Activated CD4-positive, alpha-beta T cell treated with anti-CD3 and anti-CD28 coated beads, Interleukin-2, amount 10 ng/mL, durations not matched to agents 7 days and 5 days (primary cell): ENCODE measurements around the gene LCE1D. TPM values are rescaled to one million over a fixed set of nuclear protein-coding genes. Genes with fewer than 3 reads are reported as not detected.

Experiments
- CTCF ChIA-PET: fragments of 350-600 bp; sonication (Branson Sonifier 250); formaldehyde crosslinking; loops from one replicate; lab custom pipeline; 2021; ENCODE audit warnings: antibody characterized with exemption; lab: Charles Lee
- POLR2A ChIA-PET: fragments of 350-600 bp; sonication (Branson Sonifier 250); formaldehyde crosslinking; loops from one replicate; lab custom pipeline; 2021; ENCODE audit warnings: antibody characterized with exemption; lab: Charles Lee
- DNase-seq: peaks from one replicate; pipeline ENCODE4 v3.0.0-alpha.2; 2020
- H3K27ac Mint-ChIP-seq: one replicate; pipeline ENCODE4 v1.8.0; 2021; ENCODE audit warnings: mild to moderate bottlenecking, moderate library complexity, mixed read lengths
- H3K27me3 Mint-ChIP-seq: one replicate; pipeline ENCODE4 v1.8.0; 2021; ENCODE audit warnings: mixed read lengths
- H3K36me3 Mint-ChIP-seq: one replicate; pipeline ENCODE4 v1.8.0; 2021; ENCODE audit warnings: low read depth, mixed read lengths
- H3K4me1 Mint-ChIP-seq: one replicate; pipeline ENCODE4 v1.8.0; 2021; ENCODE audit warnings: mixed read lengths
- H3K4me3 Mint-ChIP-seq: one replicate; pipeline ENCODE4 v1.8.0; 2021; ENCODE audit warnings: mild to moderate bottlenecking, moderate library complexity, mixed read lengths
- H3K9me3 Mint-ChIP-seq: one replicate; pipeline ENCODE4 v1.8.0; 2021; ENCODE audit warnings: mixed read lengths
- total RNA-seq, 2 experiments: library from RNA; stranded (reverse); gene quantifications; one replicate each; pipeline ENCODE4 v1.2.3, GENCODE V29; 2021

Gene LCE1D
- total RNA-seq, 2 experiments from 2014 or later = not detected

DNA sequence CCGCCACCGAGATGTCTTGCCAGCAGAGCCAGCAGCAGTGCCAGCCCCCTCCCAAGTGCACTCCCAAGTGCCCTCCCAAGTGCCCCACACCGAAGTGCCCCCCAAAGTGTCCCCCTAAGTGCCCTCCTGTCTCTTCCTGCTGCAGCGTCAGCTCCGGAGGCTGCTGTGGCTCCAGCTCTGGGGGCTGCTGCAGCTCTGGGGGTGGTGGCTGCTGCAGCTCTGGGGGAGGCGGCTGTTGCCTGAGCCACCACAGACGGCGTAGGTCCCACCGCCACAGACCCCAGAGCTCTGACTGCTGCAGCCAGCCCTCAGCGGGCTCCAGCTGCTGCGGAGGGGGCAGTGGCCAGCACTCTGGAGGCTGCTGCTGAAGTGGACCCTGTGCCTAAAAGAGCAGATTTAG, 20.2 kb upstream of the LCE1D start:
- no peak for DNase-seq
- no peaks in the 10 kb centered on the region for H3K4me1 Mint-ChIP-seq
- H3K27ac Mint-ChIP-seq = no peak overlapping the region
- POLR2A ChIA-PET = no interaction called here
- CTCF ChIA-PET = no interaction called here
- peaks cover 10% of the 10 kb centered on the region for H3K27me3 Mint-ChIP-seq
- H3K9me3 Mint-ChIP-seq = no peaks in the 10 kb centered on the region
- no peak overlapping the region for H3K4me3 Mint-ChIP-seq
- no peaks in the 10 kb centered on the region for H3K36me3 Mint-ChIP-seq

DNA sequence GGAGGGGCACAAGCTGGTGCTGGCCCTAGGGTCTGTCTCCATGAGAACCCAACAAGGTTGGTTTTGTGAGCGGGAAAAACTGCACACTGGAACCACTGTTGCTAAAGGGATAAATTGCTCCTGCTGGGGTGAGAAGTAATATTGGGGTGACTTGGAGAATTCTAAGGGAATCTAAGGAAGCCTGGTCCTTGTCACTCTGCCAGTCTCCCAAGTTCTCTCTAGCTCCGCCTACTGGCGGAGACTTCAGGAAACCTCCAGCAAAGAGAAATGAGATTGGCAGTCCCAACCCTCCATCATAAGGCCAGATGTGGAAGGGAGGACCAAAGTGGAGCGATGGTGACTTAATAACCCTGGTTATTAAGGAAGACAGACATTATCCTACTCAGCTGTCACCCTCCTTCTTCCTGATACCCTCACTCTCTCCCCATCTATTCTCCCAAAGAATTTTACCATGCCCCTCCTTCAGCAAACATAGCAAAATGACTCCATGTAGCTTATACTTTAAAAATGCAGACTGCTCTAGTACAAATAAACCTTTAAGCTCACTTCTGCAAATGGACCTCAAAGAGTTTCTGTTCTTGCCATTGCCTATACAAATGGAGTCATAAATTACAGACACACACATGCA, 18.9 kb upstream of the LCE1D start:
- CTCF ChIA-PET = no interaction called here
- POLR2A ChIA-PET = no interaction called here
- no peak overlapping the region for H3K27ac Mint-ChIP-seq
- H3K27me3 Mint-ChIP-seq = peaks cover 8% of the 10 kb centered on the region
- H3K9me3 Mint-ChIP-seq = no peaks in the 10 kb centered on the region
- DNase-seq = no peak
- no peaks in the 10 kb centered on the region for H3K36me3 Mint-ChIP-seq
- H3K4me1 Mint-ChIP-seq = no peaks in the 10 kb centered on the region
- no peak overlapping the region for H3K4me3 Mint-ChIP-seq

DNA sequence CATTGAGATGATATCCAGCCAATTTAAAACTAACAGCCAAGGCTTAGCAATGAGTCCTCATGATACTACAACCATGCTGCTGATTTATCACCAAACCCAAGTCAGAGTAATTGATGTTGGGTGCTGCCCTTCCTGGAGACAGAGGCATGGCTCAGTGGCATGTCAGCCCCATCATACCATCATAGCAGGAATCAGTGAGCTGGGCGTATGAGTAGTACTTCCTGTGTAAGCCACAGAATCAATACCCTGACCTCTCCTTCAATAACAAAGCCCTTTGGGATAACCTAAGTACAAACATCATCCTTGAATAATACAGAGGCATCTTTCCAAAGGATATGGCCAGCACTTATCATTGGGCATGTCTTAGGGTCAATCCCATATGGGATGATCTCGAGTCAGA, 13.4 kb upstream of the LCE1D start:
- Mint-ChIP-seq H3K36me3 (no peaks in the 10 kb centered on the region), H3K27me3 (peaks cover 15% of the 10 kb centered on the region), H3K4me1 (no peaks in the 10 kb centered on the region), H3K4me3 (no peak overlapping the region), H3K9me3 (no peaks in the 10 kb centered on the region), H3K27ac (no peak overlapping the region)
- POLR2A ChIA-PET = no interaction called here
- DNase-seq = no peak
- CTCF ChIA-PET = no interaction called here

DNA sequence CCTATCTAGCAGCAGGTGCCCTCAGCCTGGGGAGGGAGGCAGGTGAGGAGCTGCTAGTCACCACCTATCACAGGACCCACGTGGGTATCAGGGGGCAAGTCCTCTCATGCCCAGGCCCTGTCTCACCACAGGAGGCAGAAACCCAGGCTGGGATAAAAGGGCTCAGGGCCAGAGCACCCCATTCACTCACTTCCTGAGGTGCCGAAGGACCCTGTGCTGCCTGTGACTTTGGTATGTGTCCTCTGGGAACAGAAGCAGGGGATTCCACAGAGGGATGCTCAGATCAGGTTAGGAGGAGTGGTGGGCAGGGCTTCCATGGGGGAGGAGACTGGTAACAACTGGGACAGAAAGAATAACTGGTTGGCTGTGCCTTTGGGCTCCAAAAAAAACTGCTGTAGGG, 10.4 kb upstream of the LCE1D start, which contains the start of gene LCE1E:
Gene LCE1E (plus strand): TSS at position 181 of the 400 bp plus-strand sequence. CDS start 1,043 bp downstream, outside the sequence.
- Mint-ChIP-seq H3K4me3 (no peak within 1 kb of the TSS), H3K36me3 (no peaks in the 10 kb centered on the region), H3K27ac (no peak within 1 kb of the TSS), H3K27me3 (peaks cover 13% of the 10 kb centered on the region), H3K9me3 (no peaks in the 10 kb centered on the region), H3K4me1 (no peaks in the 10 kb centered on the region)
- ChIA-PET CTCF (no interaction called here), POLR2A (no interaction called here)
- no peak for DNase-seq

DNA sequence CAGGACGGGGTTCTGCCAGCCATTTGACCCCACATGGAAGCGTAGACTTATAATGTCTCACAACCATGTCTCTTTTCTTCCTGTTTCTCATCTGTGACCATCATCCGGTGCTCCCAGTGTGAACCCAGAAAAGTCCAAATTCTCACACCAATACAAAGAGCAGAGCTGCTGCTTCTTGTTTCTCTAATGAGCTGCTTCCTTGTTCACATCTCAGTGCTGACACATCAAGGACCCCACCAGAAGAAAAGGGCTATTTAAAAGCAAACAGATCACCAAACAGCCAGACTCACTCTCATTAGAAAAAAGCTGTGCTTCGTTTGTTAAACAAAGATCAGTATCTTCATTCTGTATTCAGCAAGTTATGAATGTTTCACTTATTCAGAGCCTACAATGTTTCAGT, 835 bp upstream of the LCE1D start:
- Mint-ChIP-seq H3K4me3 (no peak overlapping the region), H3K4me1 (no peaks in the 10 kb centered on the region), H3K36me3 (no peaks in the 10 kb centered on the region), H3K27me3 (peaks cover 12% of the 10 kb centered on the region), H3K27ac (no peak overlapping the region), H3K9me3 (no peaks in the 10 kb centered on the region)
- CTCF ChIA-PET = no interaction called here
- no peak for DNase-seq
- POLR2A ChIA-PET = no interaction called here

DNA sequence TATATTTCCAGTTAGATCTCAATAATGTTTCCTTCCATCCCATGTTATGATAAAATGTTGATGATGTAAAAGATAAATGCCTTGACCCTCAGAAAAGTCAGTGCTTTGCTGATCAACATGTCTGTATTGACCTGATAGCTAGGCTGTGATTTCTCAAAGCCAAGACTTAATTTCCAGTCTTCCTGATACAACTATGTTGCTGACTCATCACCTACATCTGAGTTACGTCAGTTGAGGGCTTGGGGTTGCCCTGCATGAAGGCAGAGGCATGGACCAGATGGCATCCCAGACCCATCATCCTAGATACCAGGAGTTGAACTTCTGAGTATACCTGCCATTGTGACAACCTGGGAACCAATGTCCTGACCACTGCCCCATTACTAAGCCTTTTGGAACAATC, 4.8 kb downstream of the LCE1D start:
- Mint-ChIP-seq H3K4me3 (no peak overlapping the region), H3K4me1 (no peaks in the 10 kb centered on the region), H3K9me3 (no peaks in the 10 kb centered on the region), H3K27ac (no peak overlapping the region), H3K36me3 (no peaks in the 10 kb centered on the region), H3K27me3 (peaks cover 17% of the 10 kb centered on the region)
- POLR2A ChIA-PET = no interaction called here
- CTCF ChIA-PET = no interaction called here
- DNase-seq = no peak

DNA sequence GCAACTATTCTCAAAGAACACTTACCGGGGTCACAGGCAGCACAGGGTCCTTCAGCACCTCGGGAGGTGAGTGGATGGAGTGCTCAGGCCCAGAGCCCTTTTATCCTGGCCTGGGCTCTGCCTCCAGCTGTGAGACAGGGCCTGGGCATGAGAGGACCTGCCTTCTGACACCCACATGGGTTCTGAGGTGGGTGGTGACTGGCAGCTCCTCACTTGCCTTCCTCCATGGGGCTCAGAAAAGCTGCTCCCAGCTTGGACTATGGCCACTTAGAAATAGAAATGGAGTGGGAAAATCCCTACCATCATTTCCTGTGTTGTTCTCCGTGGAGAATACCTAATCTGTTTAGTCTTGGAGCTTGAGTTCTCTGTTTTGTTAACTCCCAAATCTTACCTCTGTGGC, 10.1 kb downstream of the LCE1D start, which contains the start of gene LCE1C:
Gene LCE1C (minus strand): TSS at position 76 of the 400 bp plus-strand sequence. CDS start 1,173 bp downstream, outside the sequence.
- no peak for DNase-seq
- Mint-ChIP-seq H3K4me1 (no peaks in the 10 kb centered on the region), H3K9me3 (no peaks in the 10 kb centered on the region), H3K36me3 (no peaks in the 10 kb centered on the region), H3K27me3 (peaks cover 7% of the 10 kb centered on the region), H3K27ac (no peak within 1 kb of the TSS), H3K4me3 (no peak within 1 kb of the TSS)
- CTCF ChIA-PET = no interaction called here
- POLR2A ChIA-PET = no interaction called here

DNA sequence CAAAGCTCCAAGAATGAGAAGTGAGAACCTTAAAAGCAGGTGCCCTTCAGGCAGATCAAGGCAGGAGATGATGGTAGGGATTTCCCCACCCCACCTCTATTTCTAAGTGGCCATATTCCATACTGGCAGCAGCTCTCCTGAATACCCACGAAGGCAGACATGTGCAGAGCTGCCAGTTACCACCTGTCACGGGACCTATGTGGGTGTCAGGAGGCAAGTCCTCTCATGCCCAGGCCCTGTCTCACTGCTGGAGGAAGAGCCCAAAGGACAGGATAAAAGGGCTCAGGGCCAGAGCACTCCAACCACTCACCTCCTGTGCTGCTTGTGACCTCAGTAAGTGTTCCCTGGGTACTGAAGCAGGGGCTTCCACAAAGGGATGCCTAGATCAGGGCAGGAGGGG, 14.5 kb downstream of the LCE1D start:
- no peaks in the 10 kb centered on the region for H3K9me3 Mint-ChIP-seq
- H3K27me3 Mint-ChIP-seq = peaks cover 7% of the 10 kb centered on the region
- H3K4me3 Mint-ChIP-seq = no peak overlapping the region
- ChIA-PET CTCF (no interaction called here), POLR2A (no interaction called here)
- H3K36me3 Mint-ChIP-seq = no peaks in the 10 kb centered on the region
- no peaks in the 10 kb centered on the region for H3K4me1 Mint-ChIP-seq
- H3K27ac Mint-ChIP-seq = no peak overlapping the region
- DNase-seq = no peak

DNA sequence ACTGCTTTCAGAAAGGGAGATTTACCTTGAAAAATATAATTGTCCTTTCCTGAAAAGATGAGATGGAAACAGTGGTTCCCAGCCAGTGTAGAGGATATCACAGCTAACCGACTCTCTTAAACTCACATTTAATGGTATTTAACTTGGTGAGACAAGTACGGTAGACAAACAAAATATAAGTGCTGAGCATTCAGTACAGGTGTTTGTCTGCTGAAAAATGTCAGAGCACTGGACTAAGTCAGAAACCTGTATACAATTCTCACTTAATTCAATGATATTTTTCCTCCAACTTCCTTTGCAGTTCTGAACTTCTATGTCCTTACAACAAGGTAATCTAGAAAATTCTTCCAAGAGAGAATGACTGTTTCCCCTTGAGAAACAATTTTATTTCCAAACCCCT, 15.2 kb downstream of the LCE1D start, which contains the start of gene LCE1B:
Gene LCE1B (plus strand): TSS at position 301 of the 400 bp plus-strand sequence. CDS start 476 bp downstream, outside the sequence.
- Mint-ChIP-seq H3K27me3 (peaks cover 7% of the 10 kb centered on the region), H3K9me3 (no peaks in the 10 kb centered on the region), H3K4me1 (no peaks in the 10 kb centered on the region), H3K36me3 (no peaks in the 10 kb centered on the region), H3K4me3 (no peak within 1 kb of the TSS), H3K27ac (no peak within 1 kb of the TSS)
- no peak for DNase-seq
- ChIA-PET POLR2A (no interaction called here), CTCF (no interaction called here)

DNA sequence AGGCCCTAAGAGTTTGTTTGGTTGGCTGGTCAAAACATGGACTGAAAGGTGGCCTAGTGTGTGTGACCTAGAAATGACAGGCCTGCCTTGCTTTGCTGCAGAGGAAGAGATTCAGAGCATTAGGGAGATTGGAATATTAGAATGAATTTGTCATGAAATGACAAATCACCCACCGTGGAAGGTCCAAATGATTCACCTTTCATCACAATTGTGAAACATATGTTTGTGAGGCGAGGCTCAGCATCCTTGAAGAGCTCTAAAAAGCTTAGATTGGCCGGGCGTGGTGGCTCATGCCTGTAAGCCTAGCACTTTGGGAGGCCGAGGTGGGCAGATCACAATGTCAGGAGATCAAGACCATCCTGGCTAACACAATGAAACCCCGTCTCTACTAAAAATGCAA, 20.8 kb downstream of the LCE1D start:
- Mint-ChIP-seq H3K4me3 (no peak overlapping the region), H3K27ac (no peak overlapping the region), H3K27me3 (no peaks in the 10 kb centered on the region), H3K36me3 (no peaks in the 10 kb centered on the region), H3K4me1 (no peaks in the 10 kb centered on the region), H3K9me3 (no peaks in the 10 kb centered on the region)
- ChIA-PET CTCF (no interaction called here), POLR2A (no interaction called here)
- no peak for DNase-seq

DNA sequence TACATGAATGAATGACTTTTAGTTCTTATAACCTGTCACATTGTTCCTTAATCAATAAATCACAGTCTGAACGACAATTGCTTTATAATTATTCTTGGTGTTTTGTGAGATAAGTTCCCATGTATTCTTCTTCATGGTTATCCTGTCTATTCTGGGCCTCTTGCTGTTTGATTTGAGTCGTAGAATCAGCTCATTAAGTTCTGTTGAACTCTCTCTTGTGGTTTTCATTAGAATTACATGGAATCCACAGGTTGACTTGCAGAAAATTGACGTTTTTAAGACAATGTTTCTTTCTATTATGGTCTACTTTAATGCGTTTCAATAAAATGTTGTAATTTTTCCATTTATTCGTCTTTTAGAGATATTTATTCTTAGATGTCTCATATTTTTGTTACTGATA, 26.8 kb downstream of the LCE1D start:
- CTCF ChIA-PET = no interaction called here

DNA sequence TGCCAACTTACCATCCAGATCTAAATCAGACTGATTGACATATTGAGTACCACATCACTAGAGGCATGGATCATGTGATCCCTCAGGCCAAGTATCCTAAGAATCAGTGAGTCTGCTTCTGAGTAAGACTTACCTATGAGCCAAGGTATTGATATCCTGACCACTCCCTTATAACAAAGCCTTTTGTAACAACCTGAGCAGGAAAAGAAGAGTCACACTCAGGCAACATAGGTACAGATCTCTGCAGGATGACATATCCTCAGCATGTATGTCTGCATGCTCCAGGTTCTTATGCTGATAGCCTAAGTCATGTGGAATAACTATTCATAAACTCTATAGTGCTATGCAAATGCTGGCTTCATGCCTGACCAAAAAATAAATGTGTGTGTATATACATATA, 28.4 kb downstream of the LCE1D start:
- no peak overlapping the region for H3K4me3 Mint-ChIP-seq
- H3K9me3 Mint-ChIP-seq = no peaks in the 10 kb centered on the region
- ChIA-PET CTCF (interaction anchor here (0.7 kb wide), 1 partner anchor 248 kb away, joined by 3 read pairs; no protein-coding TSS in a partner anchor), POLR2A (no interaction called here)
- no peaks in the 10 kb centered on the region for H3K36me3 Mint-ChIP-seq
- no peaks in the 10 kb centered on the region for H3K4me1 Mint-ChIP-seq
- H3K27ac Mint-ChIP-seq = no peak overlapping the region
- H3K27me3 Mint-ChIP-seq = peaks cover 16% of the 10 kb centered on the region
- no peak for DNase-seq

More for the DNA sequence above, 26.8 kb downstream of the LCE1D start:
- H3K9me3 Mint-ChIP-seq = no peaks in the 10 kb centered on the region
- POLR2A ChIA-PET = no interaction called here
- DNase-seq = no peak
- no peak overlapping the region for H3K4me3 Mint-ChIP-seq
- H3K4me1 Mint-ChIP-seq = no peaks in the 10 kb centered on the region
- peaks cover 16% of the 10 kb centered on the region for H3K27me3 Mint-ChIP-seq
- H3K36me3 Mint-ChIP-seq = no peaks in the 10 kb centered on the region
- no peak overlapping the region for H3K27ac Mint-ChIP-seq

DNA sequence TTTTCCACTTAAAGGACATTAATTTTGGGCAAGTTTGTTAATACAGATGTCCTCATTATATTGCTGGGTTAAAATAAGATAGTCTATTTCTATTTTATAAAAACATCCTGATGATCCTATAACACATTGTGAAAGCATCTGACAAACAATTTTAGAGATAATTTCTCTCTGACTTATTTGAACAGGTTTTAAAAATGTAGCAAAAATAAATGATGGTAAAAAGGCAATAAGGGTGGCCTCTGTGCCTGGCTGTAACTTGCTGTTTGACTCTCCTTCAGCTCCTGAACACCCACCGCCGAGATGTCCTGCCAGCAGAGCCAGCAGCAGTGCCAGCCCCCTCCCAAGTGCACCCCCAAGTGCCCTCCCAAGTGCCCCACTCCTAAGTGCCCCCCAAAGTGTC, 30.7 kb downstream of the LCE1D start, which contains the start of gene LCE1A:
Gene LCE1A (plus strand): TSS at position 301 of the 400 bp plus-strand sequence. CDS start 0 bp downstream, at position 301.
- H3K27ac Mint-ChIP-seq = no peak within 1 kb of the TSS

DNA sequence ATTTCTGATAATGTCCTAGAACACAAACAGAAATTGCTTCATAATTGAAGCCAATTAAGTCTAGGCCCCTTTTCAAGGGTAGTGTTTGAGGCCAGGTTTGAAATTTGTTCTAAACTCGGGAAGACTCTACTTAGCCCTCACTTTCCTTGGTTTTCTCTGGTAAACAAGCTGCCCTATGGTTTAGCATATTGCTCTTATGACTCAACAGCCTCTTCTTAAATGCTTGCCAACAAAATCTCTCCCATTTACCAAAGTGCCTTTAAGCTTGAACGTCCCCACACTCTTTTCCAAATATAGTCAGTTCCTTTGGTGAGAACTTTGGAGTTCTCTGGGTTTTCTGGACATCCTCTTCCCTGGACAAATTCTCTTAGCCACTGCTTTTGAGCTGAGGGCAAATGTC, 40.3 kb downstream of the LCE1D start:
- Mint-ChIP-seq H3K4me3 (no peak overlapping the region), H3K27me3 (peaks cover 11% of the 10 kb centered on the region), H3K9me3 (no peaks in the 10 kb centered on the region), H3K27ac (no peak overlapping the region), H3K4me1 (no peaks in the 10 kb centered on the region), H3K36me3 (no peaks in the 10 kb centered on the region)
- DNase-seq = no peak
- ChIA-PET CTCF (no interaction called here), POLR2A (no interaction called here)

More for the DNA sequence above, 30.7 kb downstream of the LCE1D start, which contains the start of gene LCE1A:
- Mint-ChIP-seq H3K36me3 (no peaks in the 10 kb centered on the region), H3K27me3 (peaks cover 23% of the 10 kb centered on the region), H3K4me3 (no peak within 1 kb of the TSS), H3K9me3 (no peaks in the 10 kb centered on the region), H3K4me1 (no peaks in the 10 kb centered on the region)
- POLR2A ChIA-PET = no interaction called here
- DNase-seq = no peak
- CTCF ChIA-PET = interaction anchor here (0.7 to 1.2 kb wide), 2 partner anchors 183 to 292 kb away, joined by 3 to 6 read pairs; no protein-coding TSS in a partner anchor
